Measurements from ENCODE around the gene FAM20A.

FAM20A gene

DNA sequence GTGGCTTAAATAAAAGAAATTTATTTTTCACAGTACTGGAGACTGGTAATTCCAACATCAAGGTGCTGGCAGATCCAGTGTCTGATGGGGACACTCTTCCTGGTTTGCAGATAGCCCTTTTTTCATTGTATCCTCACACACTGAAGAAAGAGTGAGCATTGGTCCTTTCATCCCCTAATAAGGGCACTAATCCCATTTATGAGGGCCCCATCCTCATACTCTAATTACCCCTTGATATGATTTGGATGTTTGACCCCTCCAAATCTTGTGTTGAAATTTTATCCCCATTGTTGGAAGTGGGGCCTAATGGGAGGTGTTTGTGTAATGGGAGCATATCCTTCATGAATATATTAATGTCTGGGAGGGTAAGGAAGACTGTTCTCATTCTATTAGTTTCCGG lies 9.4 kb upstream of the FAM20A start:
- no peak for DNase-seq (ENCODE audit: low read depth)
- TF ChIP-seq, protein P1, sequence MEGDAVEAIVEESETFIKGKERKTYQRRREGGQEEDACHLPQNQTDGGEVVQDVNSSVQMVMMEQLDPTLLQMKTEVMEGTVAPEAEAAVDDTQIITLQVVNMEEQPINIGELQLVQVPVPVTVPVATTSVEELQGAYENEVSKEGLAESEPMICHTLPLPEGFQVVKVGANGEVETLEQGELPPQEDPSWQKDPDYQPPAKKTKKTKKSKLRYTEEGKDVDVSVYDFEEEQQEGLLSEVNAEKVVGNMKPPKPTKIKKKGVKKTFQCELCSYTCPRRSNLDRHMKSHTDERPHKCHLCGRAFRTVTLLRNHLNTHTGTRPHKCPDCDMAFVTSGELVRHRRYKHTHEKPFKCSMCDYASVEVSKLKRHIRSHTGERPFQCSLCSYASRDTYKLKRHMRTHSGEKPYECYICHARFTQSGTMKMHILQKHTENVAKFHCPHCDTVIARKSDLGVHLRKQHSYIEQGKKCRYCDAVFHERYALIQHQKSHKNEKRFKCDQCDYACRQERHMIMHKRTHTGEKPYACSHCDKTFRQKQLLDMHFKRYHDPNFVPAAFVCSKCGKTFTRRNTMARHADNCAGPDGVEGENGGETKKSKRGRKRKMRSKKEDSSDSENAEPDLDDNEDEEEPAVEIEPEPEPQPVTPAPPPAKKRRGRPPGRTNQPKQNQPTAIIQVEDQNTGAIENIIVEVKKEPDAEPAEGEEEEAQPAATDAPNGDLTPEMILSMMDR (conservative IDR thresholded peaks at IDR 0.05; ENCODE audit: low read depth, low read length), result no peak
- no peak overlapping the region for H3K4me3 ChIP-seq (ENCODE audit: low read length)

DNA sequence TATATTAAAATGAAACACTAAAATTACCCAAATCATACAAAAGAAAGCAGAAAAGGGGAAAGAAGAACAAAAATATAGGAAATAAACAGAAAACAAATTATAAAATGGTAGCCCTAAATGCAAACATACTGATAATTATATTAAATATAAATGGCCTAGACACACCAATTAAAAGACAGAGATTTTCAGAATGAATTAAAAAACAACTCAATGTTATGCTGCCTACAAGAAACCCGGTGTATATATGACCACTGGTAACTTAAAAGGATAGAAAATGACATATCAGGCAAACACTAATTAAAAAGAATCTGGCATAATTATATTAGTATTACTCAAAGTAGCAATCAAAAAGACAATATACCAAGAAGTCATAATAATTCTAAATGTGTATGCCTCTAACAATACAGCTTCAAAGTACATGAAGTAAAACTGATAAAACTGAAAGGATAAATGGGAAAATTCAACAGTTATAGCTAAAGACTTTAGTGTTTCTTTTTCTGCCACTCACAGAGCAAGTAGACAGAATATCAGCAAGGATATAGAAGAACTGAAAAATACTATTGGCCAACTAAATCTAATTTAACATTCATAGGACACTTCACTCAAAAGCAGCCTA lies 7.5 kb upstream of the FAM20A start:
- no peak overlapping the region for H3K4me3 ChIP-seq (ENCODE audit: low read length)
- TF ChIP-seq, protein P1 (conservative IDR thresholded peaks at IDR 0.05; ENCODE audit: low read depth, low read length), result no peak
- DNase-seq (ENCODE audit: low read depth), result no peak

DNA sequence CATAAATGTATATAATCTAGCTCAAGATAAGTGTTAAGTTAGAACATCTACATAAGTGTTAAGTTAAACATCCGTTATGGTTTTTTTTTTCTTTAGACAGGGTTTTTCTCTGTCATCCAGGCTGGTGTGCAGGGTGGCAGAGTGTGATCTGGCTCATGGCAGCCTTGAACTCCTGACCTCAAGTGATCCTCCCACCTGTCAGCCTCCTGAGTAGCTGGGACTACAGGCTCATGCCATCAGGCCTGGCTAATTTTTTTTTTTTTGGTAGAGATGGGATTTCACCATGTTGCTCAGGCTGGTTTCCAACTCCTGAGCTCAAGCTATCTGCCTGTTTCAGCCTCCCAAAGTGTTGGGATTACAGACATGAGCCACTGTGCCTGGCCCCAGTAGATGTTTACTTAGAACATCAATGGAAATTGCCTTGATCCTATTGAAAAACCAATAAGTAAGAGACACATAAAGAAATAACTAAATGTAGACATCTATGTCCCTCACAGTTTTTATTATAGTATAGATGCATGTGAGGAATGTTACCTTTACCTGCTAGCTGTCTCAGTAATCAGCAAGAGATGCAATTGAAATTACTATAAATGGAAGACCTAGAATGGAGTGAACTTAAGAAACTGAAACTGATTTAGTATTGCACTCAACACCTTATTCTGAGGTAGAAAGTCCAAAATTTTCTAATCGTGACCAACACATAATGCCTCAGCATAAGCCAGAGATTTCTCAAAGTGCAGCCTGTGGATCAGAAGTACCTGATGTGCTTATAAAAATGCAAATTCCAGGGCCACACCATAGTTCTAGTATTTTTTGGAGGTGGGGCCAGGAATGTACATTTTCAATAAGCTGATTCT lies 5.5 kb upstream of the FAM20A start:
- no peak overlapping the region for H3K4me3 ChIP-seq (ENCODE audit: low read length)
- TF ChIP-seq, protein P1 (conservative IDR thresholded peaks at IDR 0.05; ENCODE audit: low read depth, low read length), result no peak
- DNase-seq (ENCODE audit: low read depth), result no peak

DNA sequence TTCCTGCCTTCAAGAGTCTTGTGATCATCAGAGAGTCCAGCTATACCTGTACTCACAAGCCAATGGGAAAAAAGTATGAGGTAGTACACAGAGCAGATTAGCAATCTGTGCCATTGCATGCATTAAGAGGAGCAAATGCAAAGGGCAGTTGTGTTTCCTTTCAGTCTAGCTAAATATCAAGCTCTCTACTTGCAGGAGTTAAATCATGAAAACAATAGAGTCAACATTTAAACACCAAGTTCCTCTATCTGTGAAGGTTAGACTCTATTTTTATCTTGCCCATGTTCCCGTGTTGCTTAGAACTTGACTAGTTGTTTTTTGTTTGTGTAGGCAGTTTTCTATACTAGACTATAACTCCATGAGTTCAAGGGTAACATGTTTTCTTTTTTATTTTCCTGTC lies 4.7 kb upstream of the FAM20A start:
- DNase-seq (ENCODE audit: low read depth), result no peak
- TF ChIP-seq, protein P1 (conservative IDR thresholded peaks at IDR 0.05; ENCODE audit: low read depth, low read length), result no peak
- no peak overlapping the region for H3K4me3 ChIP-seq (ENCODE audit: low read length)

DNA sequence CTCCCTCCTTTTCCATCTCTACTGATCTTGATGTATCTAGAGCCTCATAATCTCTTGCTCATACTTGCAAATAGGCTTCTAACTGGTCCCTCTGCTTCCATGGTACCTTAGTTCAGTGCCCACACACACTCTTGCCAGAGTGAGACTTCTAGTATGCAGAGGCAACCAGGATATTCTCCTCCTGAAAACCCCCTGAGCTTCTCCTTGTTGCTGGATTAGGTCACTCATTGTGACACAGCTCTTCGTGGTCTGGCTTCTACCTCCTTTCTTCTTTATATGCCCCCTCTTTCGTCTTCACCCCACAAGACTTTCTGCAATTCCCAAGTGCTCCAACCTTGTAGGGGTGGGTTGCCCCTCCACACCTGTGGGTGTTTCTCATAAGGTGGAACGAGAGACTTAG lies 2.5 kb upstream of the FAM20A start:
- TF ChIP-seq, protein P1 (conservative IDR thresholded peaks at IDR 0.05; ENCODE audit: low read depth, low read length), result no peak
- DNase-seq (ENCODE audit: low read depth), result no peak
- H3K4me3 ChIP-seq (ENCODE audit: low read length), result no peak overlapping the region

DNA sequence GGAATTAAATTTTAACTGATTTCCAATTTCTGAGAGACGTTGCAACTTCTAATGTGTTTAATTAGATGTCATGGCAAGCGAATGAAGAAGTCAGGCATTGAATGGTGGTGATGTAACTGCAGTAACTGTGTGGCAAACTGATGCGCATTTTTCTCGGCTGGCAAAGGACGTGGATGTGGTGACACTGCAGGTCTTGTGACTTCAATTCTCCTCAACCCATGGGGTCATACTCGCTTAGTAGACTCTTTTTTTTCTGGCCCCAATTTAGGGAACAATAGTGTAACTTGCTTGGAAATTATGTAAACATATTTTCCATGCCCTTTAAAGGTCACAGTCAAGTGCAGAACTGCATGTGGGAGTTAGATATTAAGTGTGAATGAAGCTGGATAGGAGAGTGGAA lies 1.9 kb upstream of the FAM20A start:
- DNase-seq (ENCODE audit: low read depth), result no peak
- TF ChIP-seq, protein P1 (conservative IDR thresholded peaks at IDR 0.05; ENCODE audit: low read depth, low read length), result no peak
- no peak overlapping the region for H3K4me3 ChIP-seq (ENCODE audit: low read length)

DNA sequence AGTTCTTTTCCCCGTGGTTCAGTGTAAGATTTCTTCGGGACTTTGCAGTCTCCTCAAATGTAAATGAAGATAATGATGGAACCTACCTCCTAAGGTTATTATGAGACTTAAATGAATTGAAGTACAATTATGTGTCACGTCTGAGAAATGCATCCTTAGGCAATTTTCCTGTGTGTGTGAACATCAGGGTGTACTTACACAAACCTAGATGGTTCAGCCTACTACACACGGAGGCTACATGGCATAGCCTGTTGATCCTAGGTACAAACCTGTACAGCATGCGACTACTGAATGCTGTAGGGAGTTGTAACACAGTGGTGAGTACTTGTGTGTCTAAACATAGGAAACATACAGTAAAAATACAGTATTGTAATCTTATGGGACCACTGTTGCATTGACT lies 1.1 kb upstream of the FAM20A start:
- TF ChIP-seq, protein P1 (conservative IDR thresholded peaks at IDR 0.05; ENCODE audit: low read depth, low read length), result no peak
- DNase-seq (ENCODE audit: low read depth), result no peak
- H3K4me3 ChIP-seq (ENCODE audit: low read length), result no peak overlapping the region

Measured in retinal pigment epithelial cell (primary cell).